ENCODE results near the gene TMEM164. TPM values are rescaled to one million over a fixed set of nuclear protein-coding genes. Genes with fewer than 3 reads are reported as not detected.

The TMEM164 gene
- total RNA-seq, 4 donors from 2014 or later = 7.1 to 20.3 (median 13.3) TPM

DNA sequence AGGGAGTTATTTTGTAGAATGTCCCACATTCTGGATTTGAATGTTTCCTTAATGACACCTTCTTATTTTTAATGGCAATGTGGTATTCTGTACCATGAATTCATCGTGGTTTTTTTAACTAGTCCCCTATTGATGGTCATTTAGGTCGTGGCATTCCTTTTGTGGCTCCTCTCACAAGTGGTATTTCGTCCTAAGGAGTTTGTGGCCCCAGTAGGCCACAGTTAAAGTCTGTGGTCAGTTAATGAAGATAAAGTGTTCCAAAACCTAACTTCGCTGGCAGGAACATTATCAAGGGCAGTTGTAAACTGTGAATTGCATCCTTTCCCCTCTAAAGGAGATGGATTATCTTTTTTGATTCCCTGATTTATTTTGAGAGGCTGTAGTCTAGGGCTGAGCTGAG lies 133.2 kb downstream of the TMEM164 start:
- TF ChIP-seq, protein P1, sequence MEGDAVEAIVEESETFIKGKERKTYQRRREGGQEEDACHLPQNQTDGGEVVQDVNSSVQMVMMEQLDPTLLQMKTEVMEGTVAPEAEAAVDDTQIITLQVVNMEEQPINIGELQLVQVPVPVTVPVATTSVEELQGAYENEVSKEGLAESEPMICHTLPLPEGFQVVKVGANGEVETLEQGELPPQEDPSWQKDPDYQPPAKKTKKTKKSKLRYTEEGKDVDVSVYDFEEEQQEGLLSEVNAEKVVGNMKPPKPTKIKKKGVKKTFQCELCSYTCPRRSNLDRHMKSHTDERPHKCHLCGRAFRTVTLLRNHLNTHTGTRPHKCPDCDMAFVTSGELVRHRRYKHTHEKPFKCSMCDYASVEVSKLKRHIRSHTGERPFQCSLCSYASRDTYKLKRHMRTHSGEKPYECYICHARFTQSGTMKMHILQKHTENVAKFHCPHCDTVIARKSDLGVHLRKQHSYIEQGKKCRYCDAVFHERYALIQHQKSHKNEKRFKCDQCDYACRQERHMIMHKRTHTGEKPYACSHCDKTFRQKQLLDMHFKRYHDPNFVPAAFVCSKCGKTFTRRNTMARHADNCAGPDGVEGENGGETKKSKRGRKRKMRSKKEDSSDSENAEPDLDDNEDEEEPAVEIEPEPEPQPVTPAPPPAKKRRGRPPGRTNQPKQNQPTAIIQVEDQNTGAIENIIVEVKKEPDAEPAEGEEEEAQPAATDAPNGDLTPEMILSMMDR (IDR thresholded peaks at IDR 0.05) = no peak
- TF ChIP-seq EP300 (IDR thresholded peaks at IDR 0.05) = no peak
- no peak for TF ChIP-seq POLR2A (IDR thresholded peaks at IDR 0.05)
- Histone ChIP-seq H3K36me3 (no peaks in the 10 kb centered on the region), H3K27ac (no peak overlapping the region), H3K9me3 (no peaks in the 10 kb centered on the region), H3K27me3 (peaks cover 0 to 6% of the 10 kb centered on the region in 2 donors), H3K4me1 (no peaks in the 10 kb centered on the region), H3K4me3 (no peak overlapping the region)
- WGBS, 2 donors = 67 to 95% methylated on average over 4 of the region's 4 CpGs
- DNase-seq (ENCODE audit: low spot score in 2 of 2) = no peak

DNA sequence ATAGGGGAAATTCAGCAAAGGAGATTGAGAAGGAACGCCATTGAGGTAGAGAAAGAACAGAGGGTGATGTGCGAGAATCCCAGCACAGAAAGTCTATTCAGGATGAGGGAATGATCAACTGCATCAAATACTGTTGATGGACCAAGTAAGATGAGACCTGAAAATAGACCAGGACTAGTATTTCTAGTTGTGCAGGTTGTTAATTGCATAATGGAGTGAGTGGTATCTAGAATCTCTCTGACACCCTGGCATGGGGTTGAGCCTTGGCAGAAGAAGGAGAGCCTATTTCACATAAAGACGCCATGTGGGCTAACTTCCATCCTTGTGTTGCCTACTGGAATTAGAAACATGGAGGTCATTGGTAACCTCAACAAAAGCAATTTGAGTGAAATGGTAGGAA lies 135.6 kb downstream of the TMEM164 start:
- WGBS, 2 donors = 88 to 92% methylated on average over 3 of the region's 3 CpGs
- Histone ChIP-seq H3K9me3 (no peaks in the 10 kb centered on the region), H3K27me3 (peaks cover 0 to 12% of the 10 kb centered on the region in 2 donors), H3K36me3 (no peaks in the 10 kb centered on the region), H3K4me1 (peaks cover 0 to 4% (median 0%) of the 10 kb centered on the region in 4 donors), H3K4me3 (no peak overlapping the region), H3K27ac (no peak overlapping the region)
- DNase-seq (ENCODE audit: low spot score in 2 of 2) = no peak
- TF ChIP-seq POLR2A (IDR thresholded peaks at IDR 0.05) (no peak), EP300 (IDR thresholded peaks at IDR 0.05) (no peak)
- TF ChIP-seq, protein P1 (IDR thresholded peaks at IDR 0.05) = no peak

DNA sequence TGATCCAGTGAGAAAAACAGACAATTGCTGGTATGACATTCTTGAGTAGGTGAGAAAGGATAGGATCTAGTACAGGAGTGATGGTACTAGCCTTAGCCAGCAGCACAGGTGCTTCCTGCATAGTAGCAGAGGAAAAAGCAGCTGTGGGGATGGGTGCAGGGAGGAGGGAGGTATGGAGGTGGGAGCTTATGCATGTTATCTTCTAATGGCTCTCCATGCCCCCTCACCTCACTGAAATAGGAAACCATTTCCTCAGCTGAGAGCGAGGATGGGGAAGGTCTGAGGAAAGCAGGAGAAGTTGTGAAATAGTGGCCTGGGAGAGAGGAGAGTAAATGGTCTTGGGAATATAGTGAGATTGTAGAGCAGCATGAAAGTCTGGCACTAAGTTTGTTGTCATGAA lies 136.3 kb downstream of the TMEM164 start:
- DNase-seq (ENCODE audit: low spot score in 2 of 2) = no peak
- TF ChIP-seq POLR2A (IDR thresholded peaks at IDR 0.05) (no peak), EP300 (IDR thresholded peaks at IDR 0.05) (no peak)
- TF ChIP-seq, protein P1 (IDR thresholded peaks at IDR 0.05) = no peak
- Histone ChIP-seq H3K36me3 (no peaks in the 10 kb centered on the region), H3K27me3 (peaks cover 0 to 12% of the 10 kb centered on the region in 2 donors), H3K4me3 (no peak overlapping the region), H3K27ac (no peak overlapping the region), H3K9me3 (no peaks in the 10 kb centered on the region), H3K4me1 (peaks cover 0 to 6% (median 0%) of the 10 kb centered on the region in 4 donors)
- WGBS, 2 donors = 52 to 92% methylated on average over 1 of the region's 1 CpG

DNA sequence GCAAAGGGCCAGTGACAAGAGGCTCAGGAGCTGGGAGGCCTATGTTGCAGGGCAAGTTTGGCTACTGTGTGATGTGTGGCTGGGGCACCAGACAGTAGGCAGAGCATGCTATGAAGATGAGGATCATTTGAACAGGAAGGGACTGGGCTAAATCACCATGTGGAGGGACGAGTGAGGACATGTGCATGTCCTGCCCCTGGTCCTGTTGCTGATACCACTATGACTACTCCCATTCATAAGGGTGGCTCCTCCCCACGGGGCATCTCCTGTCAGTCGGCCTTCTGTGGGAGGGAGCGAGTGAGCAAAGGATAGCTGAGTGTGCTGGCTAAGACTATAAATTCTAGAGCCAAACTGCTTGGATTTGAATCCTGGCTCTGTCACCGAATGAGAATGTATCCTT lies 139.2 kb downstream of the TMEM164 start:
- Histone ChIP-seq H3K27me3 (peaks cover 0 to 12% of the 10 kb centered on the region in 2 donors), H3K4me3 (no peak overlapping the region), H3K4me1 (peaks cover 0 to 6% (median 0%) of the 10 kb centered on the region in 4 donors), H3K27ac (no peak overlapping the region), H3K36me3 (no peaks in the 10 kb centered on the region), H3K9me3 (no peaks in the 10 kb centered on the region)
- WGBS, 2 donors = 47 to 61% methylated on average over 5 of the region's 5 CpGs
- TF ChIP-seq EP300 (IDR thresholded peaks at IDR 0.05) (no peak), POLR2A (IDR thresholded peaks at IDR 0.05) (no peak)
- TF ChIP-seq, protein P1 (IDR thresholded peaks at IDR 0.05) = no peak
- DNase-seq (ENCODE audit: low spot score in 2 of 2) = no peak

DNA sequence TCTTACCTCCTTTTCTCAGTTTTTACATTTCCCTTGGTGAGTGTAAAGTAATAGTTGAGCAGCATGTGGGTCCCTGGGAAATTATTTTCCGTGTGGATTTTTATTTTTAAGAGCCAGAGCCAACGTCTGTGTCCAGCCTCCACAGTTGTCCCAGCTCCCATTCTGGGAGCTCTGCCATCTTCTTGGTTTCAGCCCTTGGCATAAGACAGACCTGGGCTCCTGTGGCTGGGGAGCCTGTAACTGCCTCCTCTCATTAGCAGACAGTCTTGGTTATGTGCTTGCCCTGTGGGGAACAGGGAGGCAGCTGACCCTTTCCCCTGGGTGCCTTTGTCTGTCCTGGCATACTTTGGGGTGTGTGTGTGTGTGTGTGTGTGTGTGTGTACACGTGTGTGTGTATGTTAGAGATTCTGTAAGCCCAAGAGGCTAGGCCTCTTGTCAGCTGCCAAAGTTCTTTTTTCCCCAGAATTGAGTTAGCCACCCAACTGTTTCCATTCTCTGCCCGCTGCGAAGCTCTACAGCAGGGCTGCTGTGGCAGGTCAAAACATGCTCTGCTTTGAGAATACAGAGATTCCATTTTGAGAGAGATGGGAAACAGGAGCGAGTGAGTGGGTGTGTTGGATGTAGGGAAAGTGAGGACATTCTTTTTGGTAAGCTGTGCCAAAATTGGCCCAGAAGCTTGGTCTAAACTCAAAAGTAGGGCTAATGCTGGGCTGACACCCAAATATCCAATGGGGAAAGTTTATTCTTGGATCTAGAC lies 140.7 kb downstream of the TMEM164 start:
- Histone ChIP-seq H3K9me3 (no peaks in the 10 kb centered on the region), H3K27me3 (peaks cover 0 to 8% of the 10 kb centered on the region in 2 donors), H3K4me3 (no peak overlapping the region), H3K4me1 (peaks cover 0 to 6% (median 0%) of the 10 kb centered on the region in 4 donors), H3K27ac (no peak overlapping the region), H3K36me3 (no peaks in the 10 kb centered on the region)
- 22 to 45% methylated on average over 5 to 6 of the region's 6 CpGs for WGBS, 2 donors
- TF ChIP-seq POLR2A (IDR thresholded peaks at IDR 0.05) (no peak), EP300 (IDR thresholded peaks at IDR 0.05) (no peak)
- TF ChIP-seq, protein P1 (IDR thresholded peaks at IDR 0.05) = no peak
- DNase-seq (ENCODE audit: low spot score in 2 of 2) = no peak
